KMS-11 (cell line): ENCODE results near the gene CADM4.
"Not testable (repeated sequence)": the region's sequence is repeated elsewhere in the genome, so short reads cannot be mapped to it uniquely, and the experiment has no call there.

Source experiments
- H2AFZ ChIP-seq: fragments of 200-600 bp; sonication (generic); 2 replicates; pipeline ENCODE4 v1.6.1; 2016; ENCODE audit warnings: antibody characterized with exemption, mixed run types, low read depth
- H3K27ac ChIP-seq: fragments of 200-600 bp; sonication (generic); 2 replicates; pipeline ENCODE4 v1.6.1; 2016; ENCODE audit warnings: mild to moderate bottlenecking, mixed run types
- H3K27me3 ChIP-seq: fragments of 200-600 bp; sonication (generic); 2 replicates; pipeline ENCODE4 v1.6.1; 2017; ENCODE audit warnings: mild to moderate bottlenecking, low read depth, mixed run types, moderate library complexity; ENCODE audit not compliant: insufficient read depth
- H3K36me3 ChIP-seq: fragments of 200-600 bp; sonication (generic); 2 replicates; pipeline ENCODE4 v1.6.1; 2017; ENCODE audit warnings: mild to moderate bottlenecking, mixed run types; ENCODE audit not compliant: insufficient read depth
- H3K4me1 ChIP-seq: fragments of 200-600 bp; sonication (generic); 2 replicates; pipeline ENCODE4 v1.6.1; 2016; ENCODE audit warnings: mild to moderate bottlenecking, low read depth, mixed run types; ENCODE audit not compliant: poor library complexity, severe bottlenecking
- H3K4me2 ChIP-seq: fragments of 200-600 bp; sonication (generic); 2 replicates; pipeline ENCODE4 v1.7.0; 2016; ENCODE audit warnings: mild to moderate bottlenecking, mixed run types
- H3K4me3 ChIP-seq: fragments of 200-600 bp; sonication (generic); IDR thresholded peaks from 2 replicates; pipeline ENCODE4 v1.6.1; 2017; ENCODE audit warnings: low read depth, low read length, mixed read lengths; ENCODE audit not compliant: insufficient read depth
- H3K79me2 ChIP-seq: fragments of 200-600 bp; sonication (generic); 2 replicates; pipeline ENCODE4 v1.6.1; 2016; ENCODE audit warnings: low read depth, mixed run types; ENCODE audit not compliant: insufficient read depth
- H3K9ac ChIP-seq: fragments of 200-600 bp; sonication (generic); 2 replicates; pipeline ENCODE4 v1.6.1; 2016; ENCODE audit warnings: mild to moderate bottlenecking, mixed run types
- H4K20me1 ChIP-seq: fragments of 200-600 bp; sonication (generic); 2 replicates; pipeline ENCODE4 v1.6.1; 2016; ENCODE audit warnings: mild to moderate bottlenecking, mixed run types; ENCODE audit not compliant: insufficient read depth
- TF ChIP-seq, protein P1 (sequence below): fragments of 200-600 bp; sonication (generic); conservative IDR thresholded peaks from 2 replicates; pipeline ENCODE4 v1.6.1; 2017; ENCODE audit warnings: low read depth, mild to moderate bottlenecking, antibody characterized with exemption, low read length, moderate library complexity, mixed read lengths

The CADM4 gene

DNA sequence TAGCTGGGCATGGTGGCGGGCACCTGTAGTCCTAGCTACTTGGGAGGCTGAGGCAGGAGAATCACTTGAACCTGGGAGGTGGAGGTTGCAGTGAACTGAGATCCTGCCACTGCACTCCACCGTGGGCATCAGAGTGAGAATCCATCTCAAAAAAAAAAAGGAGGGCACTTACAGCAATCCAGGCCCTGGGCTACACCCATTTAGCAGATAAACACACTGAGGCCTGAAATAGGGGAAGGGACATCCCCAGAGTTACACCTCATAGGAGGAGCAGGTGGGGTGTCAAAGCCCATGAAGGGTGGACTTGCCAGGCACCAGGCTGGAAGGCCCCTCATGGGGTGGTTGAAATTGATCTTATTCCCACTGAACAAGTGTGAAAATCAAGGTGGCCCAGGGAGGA, 44.3 kb upstream of the CADM4 start:
- TF ChIP-seq, protein P1, sequence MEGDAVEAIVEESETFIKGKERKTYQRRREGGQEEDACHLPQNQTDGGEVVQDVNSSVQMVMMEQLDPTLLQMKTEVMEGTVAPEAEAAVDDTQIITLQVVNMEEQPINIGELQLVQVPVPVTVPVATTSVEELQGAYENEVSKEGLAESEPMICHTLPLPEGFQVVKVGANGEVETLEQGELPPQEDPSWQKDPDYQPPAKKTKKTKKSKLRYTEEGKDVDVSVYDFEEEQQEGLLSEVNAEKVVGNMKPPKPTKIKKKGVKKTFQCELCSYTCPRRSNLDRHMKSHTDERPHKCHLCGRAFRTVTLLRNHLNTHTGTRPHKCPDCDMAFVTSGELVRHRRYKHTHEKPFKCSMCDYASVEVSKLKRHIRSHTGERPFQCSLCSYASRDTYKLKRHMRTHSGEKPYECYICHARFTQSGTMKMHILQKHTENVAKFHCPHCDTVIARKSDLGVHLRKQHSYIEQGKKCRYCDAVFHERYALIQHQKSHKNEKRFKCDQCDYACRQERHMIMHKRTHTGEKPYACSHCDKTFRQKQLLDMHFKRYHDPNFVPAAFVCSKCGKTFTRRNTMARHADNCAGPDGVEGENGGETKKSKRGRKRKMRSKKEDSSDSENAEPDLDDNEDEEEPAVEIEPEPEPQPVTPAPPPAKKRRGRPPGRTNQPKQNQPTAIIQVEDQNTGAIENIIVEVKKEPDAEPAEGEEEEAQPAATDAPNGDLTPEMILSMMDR = no peak
- no peak overlapping the region for H3K4me2 ChIP-seq
- H3K27me3 ChIP-seq = no peaks in the 10 kb centered on the region
- H4K20me1 ChIP-seq = no peaks in the 10 kb centered on the region
- H3K4me3 ChIP-seq = no peak overlapping the region
- H3K36me3 ChIP-seq = no peaks in the 10 kb centered on the region
- no peak overlapping the region for H3K27ac ChIP-seq
- no peaks in the 10 kb centered on the region for H3K4me1 ChIP-seq
- H3K9ac ChIP-seq = no peak overlapping the region
- no peak overlapping the region for H2AFZ ChIP-seq
- no peaks in the 10 kb centered on the region for H3K79me2 ChIP-seq

- Histone ChIP-seq H3K27me3 (no peaks in the 10 kb centered on the region), H3K4me3 (no peak overlapping the region), H3K27ac (no peak overlapping the region), H3K79me2 (no peaks in the 10 kb centered on the region), H4K20me1 (no peaks in the 10 kb centered on the region), H2AFZ (no peak overlapping the region), H3K4me2 (no peak overlapping the region), H3K4me1 (no peaks in the 10 kb centered on the region), H3K36me3 (no peaks in the 10 kb centered on the region), H3K9ac (no peak overlapping the region)
- TF ChIP-seq, protein P1 = no peak
Measured at GRCh38 chr19:43682824-43683661, 43.4 kb upstream of the CADM4 start.

DNA sequence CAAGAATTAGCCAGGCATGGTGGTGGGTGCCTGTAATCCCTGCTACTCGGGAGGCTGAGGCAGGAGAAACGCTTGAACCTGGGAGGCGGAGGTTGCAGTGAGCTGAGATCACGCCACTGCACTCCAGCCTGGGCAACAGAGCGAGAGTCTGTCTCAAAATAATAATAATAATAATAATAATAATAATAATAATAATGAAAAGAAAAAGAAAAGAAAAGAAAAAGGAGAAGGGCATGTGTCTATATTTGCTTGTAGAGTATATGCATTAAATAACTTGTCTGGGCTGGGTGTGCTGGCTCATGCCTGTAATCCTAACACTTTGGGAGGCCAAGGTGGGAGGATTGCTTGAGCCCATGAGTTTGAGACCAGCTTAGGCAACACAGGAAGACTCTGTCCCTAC, 42.6 kb upstream of the CADM4 start:
- H3K36me3 ChIP-seq, H2AFZ ChIP-seq, H3K27me3 ChIP-seq, H3K4me1 ChIP-seq, H3K9ac ChIP-seq, H3K27ac ChIP-seq, H3K4me3 ChIP-seq, H3K79me2 ChIP-seq, H3K4me2 ChIP-seq, H4K20me1 ChIP-seq: not testable (repeated sequence)

DNA sequence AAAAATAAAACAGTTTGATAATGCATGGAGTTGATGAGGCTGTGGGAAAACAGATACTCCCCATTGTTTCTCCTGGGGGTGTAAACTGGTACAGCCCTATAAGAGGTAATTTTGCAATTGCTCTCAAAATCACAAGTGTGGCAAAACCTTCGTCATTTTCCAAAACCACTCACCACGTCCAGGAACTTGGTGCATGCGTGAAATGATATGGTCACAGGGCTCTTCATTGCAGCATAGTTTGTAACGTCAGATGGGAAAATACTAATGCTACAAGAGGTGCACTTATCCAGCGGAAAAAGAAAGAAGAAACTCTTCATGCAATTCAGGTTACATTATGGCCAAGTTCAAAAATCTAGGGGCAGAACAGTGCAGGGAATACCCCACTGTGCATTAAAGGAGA, 42.2 kb upstream of the CADM4 start:
- TF ChIP-seq, protein P1 = no peak
- H3K27ac ChIP-seq = no peak overlapping the region
- no peak overlapping the region for H3K9ac ChIP-seq
- no peaks in the 10 kb centered on the region for H3K79me2 ChIP-seq
- no peaks in the 10 kb centered on the region for H4K20me1 ChIP-seq
- no peaks in the 10 kb centered on the region for H3K36me3 ChIP-seq
- no peak overlapping the region for H3K4me3 ChIP-seq
- H3K4me1 ChIP-seq = no peaks in the 10 kb centered on the region
- H3K4me2 ChIP-seq = no peak overlapping the region
- H2AFZ ChIP-seq = no peak overlapping the region
- no peaks in the 10 kb centered on the region for H3K27me3 ChIP-seq

DNA sequence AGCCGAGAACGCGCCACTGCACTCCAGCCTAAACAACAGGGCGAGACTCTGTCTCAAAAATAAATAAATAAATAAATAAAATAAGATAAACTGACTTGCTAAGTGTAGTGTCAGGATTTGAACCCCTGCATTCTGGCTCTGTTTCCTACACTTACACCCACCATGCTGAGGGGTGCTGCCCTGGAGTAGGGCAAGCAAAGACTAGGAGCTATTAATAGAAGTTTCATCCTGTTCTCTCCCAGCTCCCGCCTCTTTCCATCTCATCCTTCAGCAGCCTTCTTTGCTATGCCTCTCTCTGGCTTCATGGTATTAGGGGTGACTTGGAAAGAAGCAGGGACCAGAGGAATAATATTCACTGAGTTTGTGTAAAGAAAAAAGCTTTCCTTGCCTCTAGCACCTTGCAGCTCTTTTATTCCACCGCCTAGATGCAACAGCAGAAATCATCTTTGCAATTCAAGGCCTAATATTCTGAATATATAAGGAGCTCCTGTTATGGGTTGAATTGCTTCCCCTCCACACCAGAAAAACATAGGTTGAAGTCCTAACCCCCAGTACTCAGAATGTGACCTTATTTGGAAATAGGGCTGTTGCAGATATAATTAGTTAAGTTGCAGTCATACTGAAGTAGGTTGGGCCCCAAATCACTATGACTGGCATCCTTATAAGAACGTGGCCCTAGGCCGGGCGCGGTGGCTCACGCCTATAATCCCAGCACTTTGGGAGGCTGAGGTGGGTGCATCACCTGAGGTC, 39.0 kb upstream of the CADM4 start:
- Histone ChIP-seq H4K20me1 (no peaks in the 10 kb centered on the region), H3K79me2 (no peaks in the 10 kb centered on the region), H3K27me3 (no peaks in the 10 kb centered on the region), H2AFZ (no peak overlapping the region), H3K4me1 (peaks cover 5% of the 10 kb centered on the region), H3K4me2 (no peak overlapping the region), H3K27ac (no peak overlapping the region), H3K9ac (no peak overlapping the region), H3K4me3 (no peak overlapping the region), H3K36me3 (no peaks in the 10 kb centered on the region)
- TF ChIP-seq, protein P1 = no peak
